H1 (cell line): ENCODE data around the gene NUAK1. TPM values are rescaled to one million over a fixed set of nuclear protein-coding genes. Genes with fewer than 3 reads are reported as not detected.

Experiments
- CTCF ChIA-PET: fragments of 300-600 bp; sonication (Branson Sonifier 250); formaldehyde crosslinking; loops from one replicate; lab custom pipeline; 2021; ENCODE audit not compliant: partially characterized antibody; lab: Charles Lee
- POLR2A ChIA-PET: fragments of 300-600 bp; sonication (Branson Sonifier 250); formaldehyde crosslinking; loops from one replicate; lab custom pipeline; 2021; ENCODE audit warnings: inconsistent platforms; ENCODE audit not compliant: partially characterized antibody; lab: Charles Lee
- DNase-seq, 2 experiments: peaks; one replicate each; pipeline versions ENCODE4 v3.0.0 to v3.0.0-alpha.2; 2010 to 2022; ENCODE audit warnings: low spot score in 2 of 2, low read depth in 1 of 2, mixed read lengths in 1 of 2
- FAIRE-seq: peaks from 2 replicates; lab custom pipeline; 2011; peaks lifted over from hg19 to GRCh38; lab: Jason Lieb, UNC
- H2AFZ ChIP-seq: 2 replicates; pipeline ENCODE4 v1.8.1; 2012; ENCODE audit warnings: low read length, inconsistent platforms
- H2AK5ac ChIP-seq: 2 replicates; pipeline ENCODE4 v1.6.1; 2013; ENCODE audit warnings: low read depth, low read length
- H2BK120ac ChIP-seq: replicated peaks from 2 replicates; pipeline ENCODE3; 2013; ENCODE audit warnings: low read depth, low read length, inconsistent platforms
- H2BK12ac ChIP-seq: 2 replicates; pipeline ENCODE4 v1.6.1; 2013; ENCODE audit warnings: low read depth, low read length
- H2BK15ac ChIP-seq: 2 replicates; pipeline ENCODE4 v1.6.1; 2013; ENCODE audit warnings: low read length
- H2BK20ac ChIP-seq: 2 replicates; pipeline ENCODE4 v1.6.1; 2013; ENCODE audit warnings: low read length
- H2BK5ac ChIP-seq: 2 replicates; pipeline ENCODE4 v1.6.1; 2013; ENCODE audit warnings: low read depth, low read length
- H3K14ac ChIP-seq: 2 replicates; pipeline ENCODE4 v1.6.1; 2013; ENCODE audit warnings: inconsistent platforms; ENCODE audit not compliant: insufficient read length
- H3K18ac ChIP-seq: 2 replicates; pipeline ENCODE4 v1.6.1; 2013; ENCODE audit warnings: low read length; ENCODE audit errors: extremely low read depth
- H3K23ac ChIP-seq: 2 replicates; pipeline ENCODE4 v1.6.1; 2013; ENCODE audit warnings: inconsistent platforms; ENCODE audit not compliant: insufficient read length
- H3K23me2 ChIP-seq: 2 replicates; pipeline ENCODE4 v1.6.1; 2013; ENCODE audit warnings: low read depth, low read length
- H3K27ac ChIP-seq: 2 replicates; pipeline ENCODE4 v1.6.1; 2011; ENCODE audit warnings: low read depth, low read length, inconsistent platforms
- H3K27me3 ChIP-seq, 4 experiments: replicated peaks in 1 of 4; 1 replicate in 1 of 4; 2 replicates in 3 of 4; pipeline versions ENCODE4 v1.6.1 to v1.8.1; 2011 to 2013; ENCODE audit warnings: low read length in 3 of 4, mild to moderate bottlenecking in 3 of 4, inconsistent platforms in 2 of 4, mixed read lengths in 2 of 4, moderate library complexity in 1 of 4; ENCODE audit not compliant: control insufficient read depth in 3 of 4, insufficient read depth in 3 of 4; ENCODE audit errors: extremely low read depth in 1 of 4
- H3K36me3 ChIP-seq, 4 experiments: 2 replicates each; pipeline versions ENCODE4 v1.6.1 to v1.8.1; 2011 to 2013; ENCODE audit warnings: mild to moderate bottlenecking in 4 of 4, low read length in 3 of 4, moderate library complexity in 2 of 4, control low read depth in 1 of 4, inconsistent platforms in 1 of 4; ENCODE audit not compliant: insufficient read depth in 4 of 4, control insufficient read depth in 2 of 4
- H3K4ac ChIP-seq: replicated peaks from 2 replicates; pipeline ENCODE3; 2013; ENCODE audit warnings: low read length, low read depth, mixed read lengths, inconsistent platforms; ENCODE audit not compliant: insufficient read length
- H3K4me1 ChIP-seq, 4 experiments: replicated peaks in 1 of 4; 1 replicate in 1 of 4; 2 replicates in 3 of 4; pipeline versions ENCODE4 v1.6.1 to v1.8.1; 2011 to 2013; ENCODE audit warnings: low read length in 3 of 4, inconsistent platforms in 2 of 4, mixed read lengths in 1 of 4; ENCODE audit not compliant: insufficient read depth in 4 of 4, control insufficient read depth in 3 of 4
- H3K4me2 ChIP-seq, 2 experiments: 2 replicates each; pipeline versions ENCODE4 v1.6.1 to v1.8.1; 2011 to 2013; ENCODE audit warnings: low read depth in 2 of 2, low read length in 2 of 2, control low read depth in 1 of 2, inconsistent platforms in 1 of 2, mild to moderate bottlenecking in 1 of 2; ENCODE audit not compliant: insufficient read depth in 1 of 2
- H3K4me3 ChIP-seq, 4 experiments: fragments of 200-600, 300-600 bp in 1 of 4; sonication (generic), shearing (Covaris generic), sonication (Bioruptor Twin) in 1 of 4; 2 replicates each; pipeline versions ENCODE4 v1.5.1 to v1.8.1; 2011 to 2016; ENCODE audit warnings: low read length in 4 of 4, low read depth in 3 of 4, control low read depth in 2 of 4, inconsistent platforms in 2 of 4, mild to moderate bottlenecking in 2 of 4, mixed read lengths in 1 of 4, moderate library complexity in 1 of 4; ENCODE audit not compliant: insufficient read depth in 2 of 4; ENCODE audit errors: extremely low read depth in 1 of 4
- H3K56ac ChIP-seq: replicated peaks from 2 replicates; pipeline ENCODE3; 2013; ENCODE audit warnings: low read depth, mild to moderate bottlenecking, mixed read lengths, low read length, inconsistent platforms; ENCODE audit not compliant: insufficient read length
- H3K79me1 ChIP-seq: 2 replicates; pipeline ENCODE4 v1.6.1; 2013; ENCODE audit warnings: low read depth, low read length, control low read depth
- H3K79me2 ChIP-seq, 2 experiments: 2 replicates each; pipeline versions ENCODE4 v1.6.1 to v1.8.1; 2012 to 2013; ENCODE audit warnings: low read length in 2 of 2, mild to moderate bottlenecking in 2 of 2, inconsistent platforms in 1 of 2; ENCODE audit not compliant: insufficient read depth in 2 of 2, control insufficient read depth in 1 of 2
- H3K9ac ChIP-seq, 4 experiments: replicated peaks in 1 of 4; 1 replicate in 1 of 4; 2 replicates in 3 of 4; pipeline versions ENCODE4 v1.6.1 to v1.8.1; 2011 to 2013; ENCODE audit warnings: low read depth in 3 of 4, low read length in 3 of 4, control low read depth in 2 of 4, mild to moderate bottlenecking in 2 of 4, moderate library complexity in 2 of 4, inconsistent platforms in 1 of 4; ENCODE audit errors: extremely low read depth in 1 of 4
- H3K9me3 ChIP-seq, 2 experiments: 2 replicates each; pipeline versions ENCODE4 v1.6.1 to v1.8.1; 2012 to 2013; ENCODE audit warnings: mild to moderate bottlenecking in 2 of 2, moderate library complexity in 2 of 2, control low read depth in 1 of 2, inconsistent platforms in 1 of 2, low read depth in 1 of 2, low read length in 1 of 2, mixed read lengths in 1 of 2; ENCODE audit not compliant: insufficient read depth in 2 of 2
- H4K20me1 ChIP-seq, 2 experiments: replicated peaks in 1 of 2; 2 replicates each; pipeline versions ENCODE3 to v1.8.1; 2011 to 2013; ENCODE audit warnings: inconsistent platforms in 2 of 2, low read length in 2 of 2, mild to moderate bottlenecking in 1 of 2; ENCODE audit not compliant: insufficient read depth in 2 of 2, control insufficient read depth in 1 of 2
- H4K5ac ChIP-seq: 2 replicates; pipeline ENCODE4 v1.6.1; 2013; ENCODE audit warnings: low read length, low read depth, mixed read lengths, inconsistent platforms; ENCODE audit not compliant: insufficient read length
- H4K8ac ChIP-seq: 2 replicates; pipeline ENCODE4 v1.8.0; 2013; ENCODE audit warnings: mild to moderate bottlenecking, moderate library complexity, low read length, inconsistent platforms; ENCODE audit not compliant: insufficient read depth; ENCODE audit errors: extremely low read depth
- H4K91ac ChIP-seq: replicated peaks from 2 replicates; pipeline ENCODE3; 2013; ENCODE audit warnings: low read length, mixed read lengths, inconsistent platforms; ENCODE audit not compliant: insufficient read length
- CEBPB ChIP-seq: IDR thresholded peaks from 2 replicates; pipeline ENCODE4 v1.6.1; 2012; ENCODE audit warnings: low read depth, low read length
- CREB1 ChIP-seq: IDR thresholded peaks from 2 replicates; pipeline ENCODE4 v1.6.1; 2012; ENCODE audit warnings: inconsistent platforms
- GABPA ChIP-seq: IDR thresholded peaks from 2 replicates; pipeline ENCODE4 v1.6.1; 2011; ENCODE audit warnings: mild to moderate bottlenecking, low read length, moderate library complexity, borderline replicate concordance; ENCODE audit not compliant: insufficient read depth
- KDM4A ChIP-seq: IDR thresholded peaks from one replicate; pipeline ENCODE4 v1.7.1; 2012; ENCODE audit warnings: low read depth, mild to moderate bottlenecking, moderate library complexity, low read length, inconsistent platforms; ENCODE audit not compliant: severe bottlenecking
- KDM5A ChIP-seq: fragments of 200-600 bp; IDR thresholded peaks from 2 replicates; pipeline ENCODE4 v1.7.1; 2012; ENCODE audit warnings: mild to moderate bottlenecking, low read length, inconsistent platforms, mixed read lengths
- MAFK ChIP-seq: IDR thresholded peaks from 2 replicates; pipeline ENCODE4 v1.6.1; 2012; ENCODE audit warnings: low read depth, mild to moderate bottlenecking, improper control_type of control experiment, low read length
- RFX5 ChIP-seq: IDR thresholded peaks from 2 replicates; pipeline ENCODE4 v1.6.1; 2011; ENCODE audit warnings: low read depth, low read length, improper control_type of control experiment, borderline replicate concordance
- SAP30 ChIP-seq: fragments of 300-600 bp; sonication (generic); IDR thresholded peaks from 2 replicates; pipeline ENCODE4 v1.7.1; 2012; ENCODE audit warnings: low read length, moderate library complexity, mild to moderate bottlenecking, inconsistent platforms; ENCODE audit not compliant: insufficient read depth, insufficient replicate concordance
- SUZ12 ChIP-seq: fragments of 200-600 bp; sonication (generic); IDR thresholded peaks from 2 replicates; pipeline ENCODE4 v1.6.1; 2012; ENCODE audit warnings: mild to moderate bottlenecking, inconsistent platforms, low read length, moderate library complexity, mixed read lengths
- TAF7 ChIP-seq: optimal IDR thresholded peaks from 2 replicates; pipeline ENCODE3; 2011; ENCODE audit warnings: low read depth, mild to moderate bottlenecking, inconsistent platforms, low read length, moderate library complexity, borderline replicate concordance
- TCF12 ChIP-seq: IDR thresholded peaks from 2 replicates; pipeline ENCODE4 v1.6.1; 2011; ENCODE audit warnings: low read depth, mild to moderate bottlenecking, low read length
- WGBS, 2 experiments: shearing (Covaris generic) in 1 of 2; methylation state at CpG; one replicate each; pipeline versions ENCODE4 v1.1.6 to v1.1.7; 2013 to 2015; ENCODE audit warnings: low lambda C conversion rate in 2 of 2, mixed read lengths in 2 of 2, inconsistent platforms in 1 of 2, low coverage in 1 of 2, missing lambda C conversion rate in 1 of 2; ENCODE audit not compliant: insufficient replicate concordance in 2 of 2, insufficient coverage in 1 of 2, insufficient read length in 1 of 2; ENCODE audit errors: extremely low coverage in 1 of 2, missing lambda C conversion rate in 1 of 2; 5-methylcytosine and 5-hydroxymethylcytosine counted together
- polyA plus RNA-seq, 7 experiments: library from polyadenylated mRNA; depleted of rRNA in 3 of 7; stranded (reverse) in 5 of 7; unstranded in 2 of 7; fragments of >200 nt in 5 of 7; fragments of 200-250 nt in 2 of 7; gene quantifications; 1 replicate in 5 of 7; 2 replicates in 1 of 7; 4 replicates in 1 of 7; pipeline versions ENCODE4 v1.2.1 to v1.2.3, GENCODE V29; 2011 to 2013; ENCODE audit warnings: missing spikeins in 2 of 7, mixed read lengths in 2 of 7
- total RNA-seq: library from RNA; stranded (reverse); fragmentation: NEBNext Ultra II Directional; extraction: Animal tissue kit (Norgen Biotek cat#: 25700); gene quantifications from 2 replicates; pipeline ENCODE4 v1.2.1, GENCODE V29; 2021
- TF ChIP-seq, protein P1 (sequence below): IDR thresholded peaks from 2 replicates; pipeline ENCODE4 v1.6.1; 2012; ENCODE audit warnings: inconsistent platforms
- TF ChIP-seq, protein P2 (sequence below): IDR thresholded peaks from 2 replicates; pipeline ENCODE4 v1.6.1; 2011; ENCODE audit warnings: low read length, improper control_type of control experiment

NUAK1 gene
- total and polyA plus RNA-seq, 2 of the 8 experiments (the other 6 are each of a cell fraction or from before 2014, with no cell fraction given), result 6.7 to 18.2 TPM

DNA sequence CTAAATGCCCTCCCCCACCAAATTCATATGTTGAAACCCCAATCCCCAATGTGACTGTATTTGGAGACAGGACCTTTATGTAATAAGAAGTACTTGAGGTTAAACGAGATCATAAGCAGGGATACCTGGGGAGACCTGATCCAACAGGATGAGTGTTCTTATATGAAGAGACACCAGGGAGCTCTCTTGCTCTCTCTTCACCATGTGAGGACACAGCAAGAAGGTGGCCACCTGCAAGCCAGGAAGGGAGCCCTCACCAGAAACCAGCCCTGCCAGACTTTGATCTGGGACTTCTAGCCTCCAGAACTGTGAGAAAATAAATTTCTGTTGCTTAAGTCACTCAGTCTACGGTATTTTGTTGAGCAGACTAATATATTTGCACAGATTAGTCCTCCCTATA lies 113.6 kb downstream of the NUAK1 start:
- Histone ChIP-seq H2AK5ac (no peak overlapping the region), H3K4ac (no peak overlapping the region), H3K79me1 (no peaks in the 10 kb centered on the region), H4K20me1 (no peaks in the 10 kb centered on the region), H3K4me2 (no peak overlapping the region), H2BK20ac (no peak overlapping the region), H4K91ac (no peak overlapping the region), H2BK15ac (no peak overlapping the region), H3K14ac (no peak overlapping the region), H3K27me3 (no peaks in the 10 kb centered on the region), H4K8ac (no peak overlapping the region), H3K23ac (no peak overlapping the region), H3K9ac (no peak overlapping the region), H2BK120ac (no peak overlapping the region), H3K4me3 (no peak overlapping the region), H2BK12ac (no peak overlapping the region), H4K5ac (no peak overlapping the region), H3K79me2 (no peaks in the 10 kb centered on the region), H2AFZ (no peak overlapping the region), H3K56ac (no peak overlapping the region), H3K4me1 (peaks cover 0 to under 1% (median 0%) of the 10 kb centered on the region in 4 experiments; a peak in 1 of 7 replicates), H3K18ac (no peak overlapping the region), H2BK5ac (no peak overlapping the region), H3K23me2 (no peaks in the 10 kb centered on the region; the same call in none of the 2 replicates), H3K9me3 (0 out of 4 replicates have a peak, but pooled peaks cover 0 to under 1% of the 10 kb centered on the region in 2 experiments), H3K27ac (no peak overlapping the region), H3K36me3 (no peaks in the 10 kb centered on the region)
- no peak for FAIRE-seq
- WGBS, 2 experiments, result 92% methylated on average over 2 of the region's 2 CpGs; no CpG with 5 or more reads in 1 of the 2 experiments
- POLR2A ChIA-PET, result no interaction called here
- no peak for DNase-seq
- CTCF ChIA-PET, result interaction anchor here (0.7 to 2.3 kb wide), 4 partner anchors 9 to 111 kb away, joined by 3 to 7 read pairs (median 4); no protein-coding TSS in a partner anchor
- TF ChIP-seq, protein P1, sequence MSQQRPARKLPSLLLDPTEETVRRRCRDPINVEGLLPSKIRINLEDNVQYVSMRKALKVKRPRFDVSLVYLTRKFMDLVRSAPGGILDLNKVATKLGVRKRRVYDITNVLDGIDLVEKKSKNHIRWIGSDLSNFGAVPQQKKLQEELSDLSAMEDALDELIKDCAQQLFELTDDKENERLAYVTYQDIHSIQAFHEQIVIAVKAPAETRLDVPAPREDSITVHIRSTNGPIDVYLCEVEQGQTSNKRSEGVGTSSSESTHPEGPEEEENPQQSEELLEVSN, result no peak
- no peak for TF ChIP-seq GABPA
- TF ChIP-seq SAP30, result no peak
- TF ChIP-seq RFX5, result no peak
- TF ChIP-seq TAF7, result no peak
- TF ChIP-seq CREB1, result no peak
- TF ChIP-seq KDM4A, result no peak
- TF ChIP-seq SUZ12, result no peak
- TF ChIP-seq, protein P2, sequence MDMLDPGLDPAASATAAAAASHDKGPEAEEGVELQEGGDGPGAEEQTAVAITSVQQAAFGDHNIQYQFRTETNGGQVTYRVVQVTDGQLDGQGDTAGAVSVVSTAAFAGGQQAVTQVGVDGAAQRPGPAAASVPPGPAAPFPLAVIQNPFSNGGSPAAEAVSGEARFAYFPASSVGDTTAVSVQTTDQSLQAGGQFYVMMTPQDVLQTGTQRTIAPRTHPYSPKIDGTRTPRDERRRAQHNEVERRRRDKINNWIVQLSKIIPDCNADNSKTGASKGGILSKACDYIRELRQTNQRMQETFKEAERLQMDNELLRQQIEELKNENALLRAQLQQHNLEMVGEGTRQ, result no peak
- TF ChIP-seq CEBPB, result no peak
- no peak for TF ChIP-seq KDM5A
- no peak for TF ChIP-seq MAFK
- no peak for TF ChIP-seq TCF12
